ENCODE results near the gene EXOC1L. TPM values are rescaled to one million over a fixed set of nuclear protein-coding genes. Genes with fewer than 3 reads are reported as not detected.

The EXOC1L gene
- total and polyA plus RNA-seq, 5 donors, result 0.11 TPM; not detected in 4

DNA sequence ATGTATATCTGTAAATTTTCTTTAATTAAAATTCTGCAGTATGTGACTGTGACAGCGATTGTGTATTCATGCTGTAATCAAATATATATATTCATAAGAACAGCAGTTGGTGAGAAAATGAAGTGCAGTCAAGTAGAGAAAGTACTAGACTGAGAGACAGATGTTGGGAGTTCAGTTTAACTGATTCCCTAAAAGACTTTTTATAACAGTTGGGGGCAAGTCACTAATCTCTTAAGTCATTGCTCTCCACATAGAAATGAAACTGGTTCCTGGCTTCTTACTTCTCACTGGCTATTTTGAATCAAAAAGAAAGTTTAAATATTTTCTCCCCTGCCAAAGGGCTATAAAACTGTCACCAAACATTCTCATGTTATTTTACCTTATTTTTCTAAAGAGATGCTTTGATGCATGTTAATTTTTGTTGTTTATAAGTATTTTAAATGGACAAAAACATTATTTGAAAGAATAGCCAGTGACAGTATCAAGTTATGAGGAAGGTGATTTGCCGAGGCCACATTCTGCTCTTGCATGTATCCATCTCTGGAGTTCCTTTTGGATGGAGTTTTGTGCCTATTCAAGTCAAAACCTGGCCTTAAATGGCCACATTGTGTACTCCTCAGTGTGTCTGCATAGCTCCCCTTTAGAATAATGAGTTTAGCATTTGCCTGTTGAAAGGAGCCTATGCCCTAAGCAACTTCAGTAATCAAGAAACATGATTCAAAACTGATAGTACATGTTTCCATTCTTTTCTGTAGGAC, 64.7 kb downstream of the EXOC1L start:
- no peaks in the 10 kb centered on the region for H3K9me3 ChIP-seq (ENCODE audit: control insufficient read depth, low read length)
- H3K4me1 ChIP-seq (ENCODE audit: control insufficient read depth, insufficient read depth, low read length), result no peaks in the 10 kb centered on the region
- no peaks in the 10 kb centered on the region for H3K27me3 ChIP-seq (ENCODE audit: control insufficient read depth, insufficient read depth)
- no peak for ATAC-seq
- intact Hi-C loops (cut with DNase I), result no loop called here
- no peak for DNase-seq
- 91% methylated on average over 2 of the region's 2 CpGs for WGBS
- H3K4me3 ChIP-seq (ENCODE audit: low read length), result no peak overlapping the region
- H3K27ac ChIP-seq (ENCODE audit: low read length), result no peak overlapping the region

DNA sequence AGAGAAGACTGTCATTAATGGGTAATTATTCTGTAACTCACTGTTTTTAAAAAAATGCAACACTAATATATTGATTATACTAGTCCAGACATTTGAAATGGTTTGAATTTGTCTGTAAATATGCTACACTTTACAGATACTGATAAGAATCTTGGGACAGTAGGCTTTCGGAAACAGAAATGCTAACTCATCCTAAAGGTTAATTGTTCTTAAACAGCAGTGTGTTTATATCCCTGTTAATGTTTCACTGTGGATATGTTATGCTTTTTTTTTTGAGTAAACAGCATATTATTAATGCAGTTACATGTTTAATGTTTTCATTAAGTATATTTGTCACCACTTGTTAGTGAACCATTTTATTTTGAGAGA, 65.2 kb downstream of the EXOC1L start:
- ATAC-seq, result no peak
- intact Hi-C loops (cut with DNase I), result no loop called here
- H3K27me3 ChIP-seq (ENCODE audit: control insufficient read depth, insufficient read depth), result no peaks in the 10 kb centered on the region
- no peak for DNase-seq
- 91% methylated on average over 1 of the region's 1 CpG for WGBS
- H3K4me3 ChIP-seq (ENCODE audit: low read length), result no peak overlapping the region
- no peak overlapping the region for H3K27ac ChIP-seq (ENCODE audit: low read length)
- H3K4me1 ChIP-seq (ENCODE audit: control insufficient read depth, insufficient read depth, low read length), result no peaks in the 10 kb centered on the region
- H3K9me3 ChIP-seq (ENCODE audit: control insufficient read depth, low read length), result no peaks in the 10 kb centered on the region

Other genes with a start within 250 kb of the EXOC1L start
- not detected for gene PDCL2, start 227.5 kb upstream of the EXOC1L start, total RNA-seq
- not detected for gene PDCL2, start 227.5 kb upstream of the EXOC1L start, polyA plus RNA-seq
- gene NMU, start 183.5 kb upstream of the EXOC1L start, total RNA-seq, result not detected
- not detected for gene NMU, start 183.5 kb upstream of the EXOC1L start, polyA plus RNA-seq
- gene EXOC1, start 33.9 kb downstream of the EXOC1L start, total RNA-seq, result 10 to 100 TPM; 20.9 to 26.2 (median 22.7) TPM
- 13.6 TPM for gene EXOC1, start 33.9 kb downstream of the EXOC1L start, polyA plus RNA-seq
- gene CEP135, start 129.2 kb downstream of the EXOC1L start, total RNA-seq, result 1 to 10 TPM; 2.1 to 3.0 (median 2.7) TPM
- gene CEP135, start 129.2 kb downstream of the EXOC1L start, polyA plus RNA-seq, result 1.3 TPM